ENCODE measurements around the gene ARHGAP26. TPM values are rescaled to one million over a fixed set of nuclear protein-coding genes. Genes with fewer than 3 reads are reported as not detected.

Gene ARHGAP26
- polyA plus RNA-seq, 3 donors, result 26.5 to 56.8 (median 28.7) TPM

- no peak overlapping the region for H3K27ac Mint-ChIP-seq
- H3K27me3 Mint-ChIP-seq (ENCODE audit: low read depth in 3 of 3), result peaks cover 0 to 2% (median 0%) of the 10 kb centered on the region in 3 donors
- Histone ChIP-seq H3K27ac (ENCODE audit: low read depth in 1 of 2, low read length in 2 of 2) (no peak overlapping the region), H4K20me1 (ENCODE audit: insufficient read depth, low read length) (peaks cover 100% of the 10 kb centered on the region), H3K27me3 (ENCODE audit: control insufficient read depth in 2 of 2, insufficient read depth in 2 of 2, low read length in 2 of 2) (no peaks in the 10 kb centered on the region), H2AFZ (ENCODE audit: insufficient read depth, low read depth, low read length, poor library complexity, severe bottlenecking) (no peak overlapping the region), H3K9ac (ENCODE audit: insufficient read depth, low read length, poor library complexity, severe bottlenecking) (no peak overlapping the region), H3K36me3 (replicated peaks in 1 of 2; ENCODE audit: control insufficient read depth in 1 of 2, insufficient read depth in 2 of 2, low read length in 2 of 2) (peaks cover 55 to 89% of the 10 kb centered on the region in 2 donors), H3K9me3 (replicated peaks in 1 of 2; ENCODE audit: control insufficient read depth in 1 of 2, insufficient read depth in 1 of 2, low read length in 2 of 2) (no peaks in the 10 kb centered on the region), H3K4me2 (replicated peaks; ENCODE audit: extremely low read depth, low read length, poor library complexity, severe bottlenecking) (no peak overlapping the region), H3K4me3 (replicated peaks in 1 of 3; ENCODE audit: low read depth in 2 of 3, low read length in 3 of 3) (no peak overlapping the region), H3K4me1 (ENCODE audit: control insufficient read depth in 1 of 2, insufficient read depth in 2 of 2, low read length in 2 of 2) (peaks cover 15 to 17% of the 10 kb centered on the region in 2 donors), H3K79me2 (ENCODE audit: insufficient read depth, low read length) (peaks cover 24% of the 10 kb centered on the region)
- peaks cover 0 to 1% (median 0%) of the 10 kb centered on the region in 7 donors for H3K9me3 Mint-ChIP-seq
- no peak overlapping the region for H3K4me3 Mint-ChIP-seq
- WGBS (ENCODE audit: insufficient coverage), result 100% methylated on average over 2 of the region's 3 CpGs
- H3K4me1 Mint-ChIP-seq, result peaks cover 17% of the 10 kb centered on the region
- DNase-seq, result no peak
- intact Hi-C loops (cut with micrococcal nuclease), result no loop called here
- H3K36me3 Mint-ChIP-seq, result peaks cover 78 to 85% of the 10 kb centered on the region in 2 donors
- TF ChIP-seq CTCF (IDR thresholded peaks at IDR 0.05), result no peak
Measured at GRCh38 chr5:142884029-142884428, 113.9 kb downstream of the ARHGAP26 start.

- Mint-ChIP-seq H3K36me3 (peaks cover 76 to 83% of the 10 kb centered on the region in 2 donors), H3K27me3 (ENCODE audit: low read depth in 3 of 3) (peaks cover 0 to 2% (median 0%) of the 10 kb centered on the region in 3 donors), H3K27ac (peak overlapping the region in 1 of 7 donors; percentile 28), H3K4me1 (peaks cover 7% of the 10 kb centered on the region), H3K9me3 (no peaks in the 10 kb centered on the region), H3K4me3 (no peak overlapping the region)
- no CpG with 5 or more reads among the region's 2 CpGs for WGBS (ENCODE audit: insufficient coverage)
- Histone ChIP-seq H2AFZ (ENCODE audit: insufficient read depth, low read depth, low read length, poor library complexity, severe bottlenecking) (no peak overlapping the region), H3K27ac (ENCODE audit: low read depth in 1 of 2, low read length in 2 of 2) (no peak overlapping the region), H3K9me3 (replicated peaks in 1 of 2; ENCODE audit: control insufficient read depth in 1 of 2, insufficient read depth in 1 of 2, low read length in 2 of 2) (no peaks in the 10 kb centered on the region), H3K4me3 (replicated peaks in 1 of 3; ENCODE audit: low read depth in 2 of 3, low read length in 3 of 3) (no peak overlapping the region), H3K4me1 (ENCODE audit: control insufficient read depth in 1 of 2, insufficient read depth in 2 of 2, low read length in 2 of 2) (peaks cover 6% of the 10 kb centered on the region in 2 donors), H3K4me2 (replicated peaks; ENCODE audit: extremely low read depth, low read length, poor library complexity, severe bottlenecking) (no peak overlapping the region), H3K79me2 (ENCODE audit: insufficient read depth, low read length) (peaks cover 24% of the 10 kb centered on the region), H3K36me3 (replicated peaks in 1 of 2; ENCODE audit: control insufficient read depth in 1 of 2, insufficient read depth in 2 of 2, low read length in 2 of 2) (peaks cover 46 to 92% of the 10 kb centered on the region in 2 donors), H3K27me3 (ENCODE audit: control insufficient read depth in 2 of 2, insufficient read depth in 2 of 2, low read length in 2 of 2) (no peaks in the 10 kb centered on the region), H4K20me1 (ENCODE audit: insufficient read depth, low read length) (peaks cover 98% of the 10 kb centered on the region), H3K9ac (ENCODE audit: insufficient read depth, low read length, poor library complexity, severe bottlenecking) (no peak overlapping the region)
- no peak for DNase-seq
- intact Hi-C loops (cut with micrococcal nuclease), result loop anchor here in 1 of 2 donors (5.0 kb wide), 1 partner anchor 229 kb away; no protein-coding TSS in a partner anchor
- no peak for TF ChIP-seq CTCF (IDR thresholded peaks at IDR 0.05)
Measured at GRCh38 chr5:142886211-142886610, 116.0 kb downstream of the ARHGAP26 start.
